Neural progenitor cell (in vitro differentiated cells): ENCODE results near the gene OTULIN.

Source experiments
- EZH2 ChIP-seq: fragments of 200-600 bp; sonication (generic); IDR thresholded peaks from 2 replicates; pipeline ENCODE4 v1.6.1; 2017; ENCODE audit warnings: antibody characterized with exemption, mild to moderate bottlenecking, moderate library complexity
- EZH2phosphoT487 ChIP-seq: fragments of 200-600 bp; sonication (generic); IDR thresholded peaks from 2 replicates; pipeline ENCODE4 v1.6.1; 2017; ENCODE audit warnings: antibody characterized with exemption
- TF ChIP-seq, protein P1 (sequence below): fragments of 200-600 bp; sonication (generic); IDR thresholded peaks from 2 replicates; pipeline ENCODE4 v1.5.1; 2017; ENCODE audit warnings: antibody characterized with exemption, mild to moderate bottlenecking

DNA sequence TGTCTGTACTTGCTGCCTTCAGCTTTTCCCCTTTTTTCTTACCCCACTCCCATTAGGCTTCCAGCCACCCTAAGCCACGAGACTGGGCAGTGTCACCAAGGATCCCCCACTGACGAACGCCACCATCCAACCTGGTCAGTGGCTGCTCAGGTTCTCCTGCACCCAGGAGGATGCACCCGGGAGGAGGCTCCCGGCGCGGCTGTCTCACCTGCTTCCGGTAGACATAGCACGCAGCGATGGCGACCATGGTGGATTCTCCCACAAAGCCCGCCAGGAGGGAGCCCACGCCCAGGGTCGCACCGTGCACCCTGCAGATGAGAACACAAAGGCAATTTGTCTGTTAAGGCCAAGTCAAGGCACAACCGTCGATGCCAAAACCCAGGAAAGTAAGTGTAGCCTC, 48.1 kb downstream of the OTULIN start:
- TF ChIP-seq, protein P1, sequence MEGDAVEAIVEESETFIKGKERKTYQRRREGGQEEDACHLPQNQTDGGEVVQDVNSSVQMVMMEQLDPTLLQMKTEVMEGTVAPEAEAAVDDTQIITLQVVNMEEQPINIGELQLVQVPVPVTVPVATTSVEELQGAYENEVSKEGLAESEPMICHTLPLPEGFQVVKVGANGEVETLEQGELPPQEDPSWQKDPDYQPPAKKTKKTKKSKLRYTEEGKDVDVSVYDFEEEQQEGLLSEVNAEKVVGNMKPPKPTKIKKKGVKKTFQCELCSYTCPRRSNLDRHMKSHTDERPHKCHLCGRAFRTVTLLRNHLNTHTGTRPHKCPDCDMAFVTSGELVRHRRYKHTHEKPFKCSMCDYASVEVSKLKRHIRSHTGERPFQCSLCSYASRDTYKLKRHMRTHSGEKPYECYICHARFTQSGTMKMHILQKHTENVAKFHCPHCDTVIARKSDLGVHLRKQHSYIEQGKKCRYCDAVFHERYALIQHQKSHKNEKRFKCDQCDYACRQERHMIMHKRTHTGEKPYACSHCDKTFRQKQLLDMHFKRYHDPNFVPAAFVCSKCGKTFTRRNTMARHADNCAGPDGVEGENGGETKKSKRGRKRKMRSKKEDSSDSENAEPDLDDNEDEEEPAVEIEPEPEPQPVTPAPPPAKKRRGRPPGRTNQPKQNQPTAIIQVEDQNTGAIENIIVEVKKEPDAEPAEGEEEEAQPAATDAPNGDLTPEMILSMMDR, result no peak
- TF ChIP-seq EZH2 (no peak), EZH2phosphoT487 (no peak)
